Activated T-helper 1 cell treated with anti-CD3 and anti-CD28 coated beads, Interleukin-12 subunit alpha, Interleukin-12 subunit beta, Interleukin-2, Interleukin-4 antibody, amounts not matched to agents 30 ng/mL and 10 ng/mL and 1 ng/mL, durations not matched to agents 14 hours and 24 hours and 36 hours (primary cell): ENCODE data around the gene TPD52L3. TPM values are rescaled to one million over a fixed set of nuclear protein-coding genes. Genes with fewer than 3 reads are reported as not detected.

Experiments
- DNase-seq: peaks from one replicate; pipeline ENCODE4 v3.0.0; 2021; ENCODE audit warnings: low spot score
- H3K27ac Mint-ChIP-seq: one replicate; pipeline ENCODE4 v1.8.0; 2021; ENCODE audit warnings: mild to moderate bottlenecking, mixed read lengths
- H3K27me3 Mint-ChIP-seq: one replicate; pipeline ENCODE4 v1.8.0; 2022; ENCODE audit warnings: mild to moderate bottlenecking, moderate library complexity, mixed read lengths; ENCODE audit not compliant: insufficient read depth
- H3K36me3 Mint-ChIP-seq: one replicate; pipeline ENCODE4 v1.8.0; 2021; ENCODE audit warnings: low read depth, mixed read lengths
- H3K4me1 Mint-ChIP-seq: one replicate; pipeline ENCODE4 v1.8.0; 2021; ENCODE audit warnings: low read depth, mixed read lengths
- H3K4me3 Mint-ChIP-seq: one replicate; pipeline ENCODE4 v1.8.0; 2021; ENCODE audit warnings: mild to moderate bottlenecking, moderate library complexity, mixed read lengths
- H3K9me3 Mint-ChIP-seq: one replicate; pipeline ENCODE4 v1.8.0; 2021; ENCODE audit warnings: mixed read lengths
- intact Hi-C: fragments of 100-400 bp; cut with micrococcal nuclease; formaldehyde crosslinking; loops from one replicate; pipeline ENCODE4 v1.15.1; 2024
- total RNA-seq: library from RNA; stranded (reverse); gene quantifications from 2 replicates; pipeline ENCODE4 v1.2.3, GENCODE V29; 2022

The TPD52L3 gene
- total RNA-seq, result not detected in 2 replicates

- Mint-ChIP-seq H3K27me3 (peaks cover 12% of the 10 kb centered on the region), H3K27ac (no peak within 1 kb of the TSS), H3K36me3 (no peaks in the 10 kb centered on the region), H3K4me1 (no peaks in the 10 kb centered on the region), H3K9me3 (peaks cover 4% of the 10 kb centered on the region), H3K4me3 (no peak within 1 kb of the TSS)
- no peak for DNase-seq
- intact Hi-C loops, result no loop called here
Observed at GRCh38 chr9:6328103-6328502, at the start of gene TPD52L3. Gene TPD52L3, plus strand, starts transcription at chr9:6328375. Its CDS starts 221 bp downstream, at chr9:6328596.

- no peak for DNase-seq
- H3K4me1 Mint-ChIP-seq, result no peaks in the 10 kb centered on the region
- intact Hi-C loops, result no loop called here
- H3K36me3 Mint-ChIP-seq, result no peaks in the 10 kb centered on the region
- H3K4me3 Mint-ChIP-seq, result no peak overlapping the region
- H3K27ac Mint-ChIP-seq, result no peak overlapping the region
- H3K9me3 Mint-ChIP-seq, result no peaks in the 10 kb centered on the region
- peaks cover 15% of the 10 kb centered on the region for H3K27me3 Mint-ChIP-seq
Observed at GRCh38 chr9:6301858-6302257, 26.3 kb upstream of the TPD52L3 start.

GRCh38 chr9:6302417-6302816 is 25.8 kb upstream of the TPD52L3 start:
- Mint-ChIP-seq H3K4me1 (no peaks in the 10 kb centered on the region), H3K27ac (no peak overlapping the region), H3K27me3 (peaks cover 15% of the 10 kb centered on the region), H3K4me3 (no peak overlapping the region), H3K9me3 (no peaks in the 10 kb centered on the region), H3K36me3 (no peaks in the 10 kb centered on the region)
- DNase-seq, result no peak
- intact Hi-C loops, result no loop called here

- no peaks in the 10 kb centered on the region for H3K36me3 Mint-ChIP-seq
- DNase-seq, result no peak
- intact Hi-C loops, result loop anchor here (2.0 kb wide), 1 partner anchor 417 kb away; no protein-coding TSS in a partner anchor
- H3K4me3 Mint-ChIP-seq, result no peak overlapping the region
- H3K27me3 Mint-ChIP-seq, result peaks cover 21% of the 10 kb centered on the region
- H3K27ac Mint-ChIP-seq, result no peak overlapping the region
- no peaks in the 10 kb centered on the region for H3K4me1 Mint-ChIP-seq
- H3K9me3 Mint-ChIP-seq, result no peaks in the 10 kb centered on the region
Observed at GRCh38 chr9:6304232-6304631, 23.9 kb upstream of the TPD52L3 start.

DNA sequence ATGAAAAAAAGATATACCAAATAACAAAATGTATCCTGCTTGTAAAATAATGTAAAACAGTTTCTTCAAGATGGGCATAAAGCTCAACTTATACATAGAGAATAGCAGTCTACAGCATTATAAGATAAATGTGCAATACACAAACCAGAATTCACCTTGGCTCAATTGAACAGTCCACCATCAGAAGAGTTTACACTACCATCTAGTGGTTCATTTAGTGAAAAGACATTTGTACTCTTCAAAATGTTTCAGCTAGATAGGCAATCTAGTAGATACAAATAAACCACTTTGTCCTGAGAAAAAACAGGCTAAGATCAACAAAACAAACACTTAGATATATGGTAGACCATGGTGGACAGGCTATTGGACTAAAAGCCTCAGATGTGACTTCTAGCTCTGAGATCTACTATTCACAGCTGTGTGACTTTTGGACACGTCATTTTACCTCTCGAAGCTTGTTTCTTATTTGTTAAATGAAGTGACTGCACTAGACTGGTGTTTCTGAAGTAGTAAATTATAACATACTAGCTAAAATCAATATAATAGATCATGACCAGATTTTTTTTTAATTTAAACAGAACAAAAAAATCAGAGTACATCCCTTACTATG is 22.1 kb upstream of the TPD52L3 start:
- Mint-ChIP-seq H3K4me1 (no peaks in the 10 kb centered on the region), H3K9me3 (no peaks in the 10 kb centered on the region), H3K36me3 (no peaks in the 10 kb centered on the region), H3K4me3 (no peak overlapping the region), H3K27me3 (peaks cover 21% of the 10 kb centered on the region), H3K27ac (no peak overlapping the region)
- intact Hi-C loops, result loop anchor here (1.0 to 2.0 kb wide), 2 partner anchors 251 to 419 kb away; no protein-coding TSS in a partner anchor
- DNase-seq, result no peak

DNA sequence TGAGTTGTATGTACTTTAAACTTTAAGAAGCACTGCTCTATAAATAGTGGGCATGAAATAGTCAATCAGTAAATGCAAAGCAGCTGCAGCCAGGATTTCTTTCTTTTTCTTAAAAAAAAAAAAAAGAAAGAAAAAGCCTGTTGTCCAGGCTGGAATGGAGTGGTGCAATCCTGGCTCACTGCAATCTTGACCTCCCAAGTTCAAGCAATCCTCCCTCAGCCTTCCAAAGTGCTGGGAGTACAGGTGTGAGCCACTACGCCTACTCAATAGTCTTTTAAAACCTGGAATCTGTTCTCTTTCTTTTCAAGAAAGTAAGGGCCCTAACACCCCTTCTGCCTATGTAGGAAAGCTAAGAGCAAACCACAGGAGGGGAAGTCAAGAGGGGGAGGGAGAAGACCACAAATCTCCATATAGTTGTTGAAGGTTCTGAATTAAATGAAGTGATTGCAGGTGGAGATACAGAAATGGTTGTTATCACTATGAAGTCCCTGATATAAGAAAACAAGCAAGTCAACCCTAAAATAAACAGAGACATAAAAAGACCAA is 20.6 kb upstream of the TPD52L3 start:
- Mint-ChIP-seq H3K36me3 (no peaks in the 10 kb centered on the region), H3K4me3 (no peak overlapping the region), H3K4me1 (no peaks in the 10 kb centered on the region), H3K27ac (no peak overlapping the region), H3K27me3 (peaks cover 21% of the 10 kb centered on the region), H3K9me3 (no peaks in the 10 kb centered on the region)
- DNase-seq, result no peak
- intact Hi-C loops, result no loop called here

DNA sequence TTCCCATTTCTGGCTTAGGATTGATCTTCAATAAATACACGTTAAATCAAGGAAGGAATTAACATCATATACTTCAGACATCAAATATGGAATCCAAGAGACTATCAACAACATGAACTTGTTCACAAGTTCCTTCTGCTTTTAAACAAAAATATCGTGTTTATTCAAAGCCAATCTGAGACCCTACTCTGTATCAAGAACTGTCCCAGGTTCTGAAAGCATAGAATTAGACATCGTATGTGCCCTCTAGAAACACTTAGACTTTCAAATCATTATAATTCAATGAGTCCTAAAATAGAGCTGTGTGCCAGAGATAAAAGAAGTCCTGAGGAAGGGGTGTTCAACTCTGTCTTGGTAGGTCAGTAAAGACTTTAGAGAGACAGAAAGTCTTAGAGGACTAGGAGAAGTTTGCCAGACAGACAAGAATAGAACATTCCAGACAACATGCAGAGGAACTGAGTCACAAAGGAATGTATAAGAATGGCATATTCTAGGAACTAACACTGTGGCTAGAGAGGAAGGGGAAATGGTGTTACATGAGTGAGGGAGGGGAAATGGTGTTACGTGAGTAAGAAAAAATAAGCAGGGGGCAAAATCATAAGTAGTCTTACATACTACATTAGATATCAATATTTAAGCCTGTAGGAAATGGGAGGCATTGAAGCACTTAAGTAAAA is 2.9 kb downstream of the TPD52L3 start:
- H3K4me3 Mint-ChIP-seq, result no peak overlapping the region
- DNase-seq, result no peak
- H3K27ac Mint-ChIP-seq, result no peak overlapping the region
- intact Hi-C loops, result no loop called here
- peaks cover 9% of the 10 kb centered on the region for H3K27me3 Mint-ChIP-seq
- H3K9me3 Mint-ChIP-seq, result peaks cover 14% of the 10 kb centered on the region
- H3K4me1 Mint-ChIP-seq, result no peaks in the 10 kb centered on the region
- no peaks in the 10 kb centered on the region for H3K36me3 Mint-ChIP-seq

DNA sequence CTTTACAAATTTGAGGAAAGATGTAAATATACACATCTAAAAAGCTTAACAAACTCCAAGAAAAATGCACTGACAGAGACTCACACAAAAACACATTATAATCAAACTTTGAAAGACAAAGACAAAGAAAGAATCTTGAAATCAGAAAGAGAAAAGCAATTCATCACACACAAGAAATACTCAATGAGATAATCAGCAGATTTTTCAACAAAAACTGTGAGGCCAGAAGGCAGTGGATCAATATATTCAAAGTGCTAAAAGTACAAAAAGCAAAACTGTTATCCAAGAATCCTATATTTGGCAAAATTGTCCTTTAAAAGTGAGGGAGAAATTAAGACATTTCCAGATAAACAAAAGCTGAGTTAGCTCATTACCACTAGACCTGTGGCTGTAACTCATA is 6.1 kb downstream of the TPD52L3 start:
- H3K4me1 Mint-ChIP-seq, result no peaks in the 10 kb centered on the region
- peaks cover 19% of the 10 kb centered on the region for H3K9me3 Mint-ChIP-seq
- no peak overlapping the region for H3K27ac Mint-ChIP-seq
- no peak overlapping the region for H3K4me3 Mint-ChIP-seq
- intact Hi-C loops, result no loop called here
- peaks cover 15% of the 10 kb centered on the region for H3K27me3 Mint-ChIP-seq
- no peak for DNase-seq
- no peaks in the 10 kb centered on the region for H3K36me3 Mint-ChIP-seq

- Mint-ChIP-seq H3K4me3 (no peak overlapping the region), H3K27ac (no peak overlapping the region), H3K27me3 (peaks cover 26% of the 10 kb centered on the region), H3K4me1 (no peaks in the 10 kb centered on the region), H3K9me3 (no peaks in the 10 kb centered on the region), H3K36me3 (no peaks in the 10 kb centered on the region)
- intact Hi-C loops, result no loop called here
- no peak for DNase-seq
Observed at GRCh38 chr9:6348766-6349165, 20.6 kb downstream of the TPD52L3 start.

GRCh38 chr9:6351737-6352136 is 23.6 kb downstream of the TPD52L3 start:
- Mint-ChIP-seq H3K4me3 (no peak overlapping the region), H3K36me3 (no peaks in the 10 kb centered on the region), H3K27me3 (peaks cover 27% of the 10 kb centered on the region), H3K27ac (no peak overlapping the region), H3K9me3 (no peaks in the 10 kb centered on the region), H3K4me1 (peaks cover 20% of the 10 kb centered on the region)
- intact Hi-C loops, result loop anchor here (5.0 kb wide), 1 partner anchor 316 kb away; no protein-coding TSS in a partner anchor
- DNase-seq, result no peak

DNA sequence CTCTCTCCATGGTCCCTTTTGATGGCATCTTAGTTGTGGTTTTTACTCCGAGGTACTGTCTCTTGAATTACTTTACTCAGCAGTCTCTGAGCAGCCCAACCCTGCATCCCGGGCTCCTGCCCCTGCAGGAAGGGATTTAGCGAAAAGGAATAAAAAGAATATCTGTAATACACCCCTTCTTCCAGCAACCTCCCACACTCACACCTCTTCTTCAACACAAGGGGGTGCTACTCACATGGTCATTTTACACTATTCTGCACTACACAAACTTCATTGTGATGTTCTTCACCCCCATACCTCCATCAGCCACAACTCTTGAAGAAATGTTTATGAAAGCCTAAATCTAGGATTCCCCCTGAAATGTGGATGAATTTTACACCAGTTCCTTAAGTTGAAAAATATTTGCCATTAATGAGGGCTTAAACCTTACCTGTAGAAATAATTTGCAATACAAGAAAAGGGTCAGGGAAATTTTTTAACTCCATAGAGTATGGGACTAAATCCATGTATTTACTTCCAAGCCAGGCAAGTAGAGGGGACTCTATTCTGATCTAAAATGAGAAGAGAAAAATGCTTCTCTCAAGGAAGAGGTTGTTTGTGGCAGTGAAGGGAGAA is 26.0 kb downstream of the TPD52L3 start:
- intact Hi-C loops, result loop anchor here (1.0 to 5.0 kb wide), 5 partner anchors 58 to 327 kb away; no protein-coding TSS in a partner anchor
- no peak overlapping the region for H3K4me3 Mint-ChIP-seq
- peak; percentile 24 for DNase-seq
- H3K9me3 Mint-ChIP-seq, result no peaks in the 10 kb centered on the region
- no peaks in the 10 kb centered on the region for H3K36me3 Mint-ChIP-seq
- H3K27ac Mint-ChIP-seq, result no peak overlapping the region
- H3K27me3 Mint-ChIP-seq, result peaks cover 20% of the 10 kb centered on the region
- peaks cover 20% of the 10 kb centered on the region for H3K4me1 Mint-ChIP-seq

DNA sequence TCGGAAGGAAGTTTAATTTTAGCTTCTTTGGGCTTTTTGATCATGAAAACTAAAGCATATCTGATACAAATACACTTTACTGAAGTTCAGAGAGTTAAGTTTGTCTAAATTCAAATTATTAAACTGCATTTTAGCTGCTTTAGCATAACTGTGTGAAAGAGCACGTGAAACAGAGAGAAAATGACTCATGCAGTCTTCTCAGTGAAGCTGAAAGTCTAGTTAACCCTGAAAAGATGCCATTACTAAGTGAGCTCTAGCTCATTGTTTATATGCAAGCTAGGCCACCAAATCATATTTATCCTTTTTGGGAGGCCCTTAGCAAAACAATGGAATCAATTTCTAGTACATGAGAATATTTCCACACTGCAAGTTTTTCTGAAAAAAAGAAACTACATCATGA is 27.6 kb downstream of the TPD52L3 start:
- Mint-ChIP-seq H3K27ac (no peak overlapping the region), H3K4me1 (peaks cover 20% of the 10 kb centered on the region), H3K9me3 (no peaks in the 10 kb centered on the region), H3K4me3 (no peak overlapping the region), H3K36me3 (no peaks in the 10 kb centered on the region), H3K27me3 (peaks cover 15% of the 10 kb centered on the region)
- DNase-seq, result no peak
- intact Hi-C loops, result loop anchor here (2.0 kb wide), 1 partner anchor 139 kb away; no protein-coding TSS in a partner anchor

DNA sequence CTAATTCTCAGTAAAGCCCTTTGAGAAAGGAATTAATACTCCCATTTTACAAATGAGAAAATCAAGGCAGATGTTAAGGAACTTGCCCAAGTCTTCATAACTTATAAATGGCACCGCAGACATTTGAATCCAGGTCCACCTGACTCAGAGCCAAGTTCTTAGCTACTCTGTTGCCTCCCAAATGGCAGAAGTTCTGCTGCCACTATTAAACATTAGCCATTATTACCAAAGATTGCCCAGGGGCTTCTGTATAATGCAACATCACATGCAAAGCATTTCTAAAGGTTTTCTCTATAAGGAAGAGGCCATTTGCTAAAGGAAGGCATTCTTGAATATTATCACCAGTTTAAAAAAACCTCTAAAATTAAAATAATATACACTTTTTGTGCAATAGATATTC is 28.3 kb downstream of the TPD52L3 start:
- intact Hi-C loops, result no loop called here

More for the DNA sequence above, 28.3 kb downstream of the TPD52L3 start:
- Mint-ChIP-seq H3K9me3 (no peaks in the 10 kb centered on the region), H3K4me3 (no peak overlapping the region), H3K27me3 (peaks cover 10% of the 10 kb centered on the region), H3K4me1 (peaks cover 20% of the 10 kb centered on the region), H3K27ac (no peak overlapping the region), H3K36me3 (no peaks in the 10 kb centered on the region)
- no peak for DNase-seq
